Glomerular visceral epithelial cell (primary cell): ENCODE data around the gene BAAT.
"Not testable (repeated sequence)": the region's sequence is repeated elsewhere in the genome, so short reads cannot be mapped to it uniquely, and the experiment has no call there.

Experiments
- DNase-seq: peaks from one replicate; pipeline ENCODE4 v3.0.0-alpha.2; 2016; ENCODE audit errors: extremely low spot score

The BAAT gene

GRCh38 chr9:101360647-101361046 lies 24.2 kb downstream of the BAAT start:
- DNase-seq = no peak

GRCh38 chr9:101359679-101360078 lies 25.1 kb downstream of the BAAT start:
- DNase-seq = no peak

GRCh38 chr9:101356619-101357018 lies 28.2 kb downstream of the BAAT start:
- no peak for DNase-seq

GRCh38 chr9:101354765-101355708 lies 29.8 kb downstream of the BAAT start:
- DNase-seq = no peak

GRCh38 chr9:101354143-101354764 lies 30.6 kb downstream of the BAAT start:
- DNase-seq = peak; percentile 24

GRCh38 chr9:101353683-101354082 lies 31.1 kb downstream of the BAAT start:
- DNase-seq = no peak

- no peak for DNase-seq
These were observed 31.8 kb downstream of the BAAT start for GRCh38 chr9:101352892-101353463.

GRCh38 chr9:101350285-101350684 lies 34.5 kb downstream of the BAAT start:
- no peak for DNase-seq

- no peak for DNase-seq
These were observed 42.2 kb downstream of the BAAT start for GRCh38 chr9:101342595-101342994.

GRCh38 chr9:101341958-101342357 lies 42.8 kb downstream of the BAAT start:
- DNase-seq = no peak

GRCh38 chr9:101337237-101337636 lies 47.6 kb downstream of the BAAT start:
- DNase-seq = no peak

- DNase-seq = no peak
These were observed 48.7 kb downstream of the BAAT start for GRCh38 chr9:101336091-101336490.

GRCh38 chr9:101333926-101334702 lies 50.7 kb downstream of the BAAT start:
- DNase-seq = no peak

- DNase-seq = no peak
These were observed 51.3 kb downstream of the BAAT start for GRCh38 chr9:101333490-101333889.

- no peak for DNase-seq
These were observed 52.4 kb downstream of the BAAT start for GRCh38 chr9:101332362-101332761.

GRCh38 chr9:101327422-101327909 lies 57.3 kb downstream of the BAAT start:
- not testable (repeated sequence) for DNase-seq

- DNase-seq = no peak
These were observed 58.3 kb downstream of the BAAT start for GRCh38 chr9:101326501-101326900.

- DNase-seq = no peak
These were observed 58.8 kb downstream of the BAAT start for GRCh38 chr9:101326035-101326434.

- no peak for DNase-seq
These were observed 59.8 kb downstream of the BAAT start for GRCh38 chr9:101325053-101325452.

GRCh38 chr9:101324245-101324804 lies 60.5 kb downstream of the BAAT start:
- DNase-seq = no peak

- no peak for DNase-seq
These were observed 61.7 kb downstream of the BAAT start for GRCh38 chr9:101323129-101323528.
